HEK293 (cell line): ENCODE results near the gene APOBEC3H.
A peak's percentile ranks its signal among the peaks of the same experiment; 100 is the strongest.

Experiments
- FEZF1 ChIP-seq: fragments of 450-650 bp; formaldehyde crosslinking; IDR thresholded peaks from 2 replicates; pipeline ENCODE4 v1.5.1; 2016; ENCODE audit warnings: missing biosample characterization, missing genetic modification characterization
- GLIS1 ChIP-seq: fragments of 450-650 bp; formaldehyde crosslinking; IDR thresholded peaks from 2 replicates; pipeline ENCODE4 v1.5.1; 2016; ENCODE audit warnings: missing biosample characterization, missing genetic modification characterization
- KLF10 ChIP-seq: fragments of 450-650 bp; IDR thresholded peaks from 2 replicates; pipeline ENCODE4 v1.5.1; 2018; ENCODE audit warnings: missing biosample characterization, mild to moderate bottlenecking, missing genetic modification characterization
- KLF7 ChIP-seq: fragments of 450-650 bp; formaldehyde crosslinking; IDR thresholded peaks from 2 replicates; pipeline ENCODE4 v1.5.1; 2016; ENCODE audit warnings: missing biosample characterization, missing genetic modification characterization, borderline replicate concordance
- TCF7L2 ChIP-seq: IDR thresholded peaks from 2 replicates; pipeline ENCODE4 v1.6.1; 2011; ENCODE audit warnings: low read depth, mild to moderate bottlenecking, inconsistent platforms, low read length, moderate library complexity, borderline replicate concordance
- YY1 ChIP-seq: fragments of 450-650 bp; formaldehyde crosslinking; IDR thresholded peaks from 2 replicates; pipeline ENCODE4 v1.5.1; 2018; ENCODE audit warnings: missing biosample characterization, missing genetic modification characterization
- YY2 ChIP-seq: fragments of 450-650 bp; formaldehyde crosslinking; IDR thresholded peaks from 2 replicates; pipeline ENCODE4 v1.5.1; 2016; ENCODE audit warnings: missing biosample characterization, missing genetic modification characterization
- ZBTB8A ChIP-seq: fragments of 450-650 bp; formaldehyde crosslinking; IDR thresholded peaks from 2 replicates; pipeline ENCODE4 v1.5.1; 2016; ENCODE audit warnings: missing biosample characterization, missing genetic modification characterization
- ZEB2 ChIP-seq: fragments of 450-650 bp; formaldehyde crosslinking; IDR thresholded peaks from 2 replicates; pipeline ENCODE4 v1.5.1; 2016; ENCODE audit warnings: missing biosample characterization, missing genetic modification characterization
- ZFP3 ChIP-seq: fragments of 450-650 bp; formaldehyde crosslinking; IDR thresholded peaks from 2 replicates; pipeline ENCODE4 v1.5.1; 2016; ENCODE audit warnings: low read depth, missing biosample characterization, missing genetic modification characterization
- ZFP37 ChIP-seq: fragments of 450-650 bp; formaldehyde crosslinking; IDR thresholded peaks from 2 replicates; pipeline ENCODE4 v1.5.1; 2016; ENCODE audit warnings: missing biosample characterization, missing genetic modification characterization
- ZFP41 ChIP-seq: fragments of 450-650 bp; formaldehyde crosslinking; IDR thresholded peaks from 2 replicates; pipeline ENCODE4 v1.5.1; 2016; ENCODE audit warnings: missing biosample characterization, missing genetic modification characterization, borderline replicate concordance
- ZNF175 ChIP-seq: fragments of 450-650 bp; formaldehyde crosslinking; IDR thresholded peaks from 2 replicates; pipeline ENCODE4 v1.5.1; 2016; ENCODE audit warnings: missing biosample characterization, missing genetic modification characterization
- ZNF266 ChIP-seq: fragments of 450-650 bp; formaldehyde crosslinking; IDR thresholded peaks from 2 replicates; pipeline ENCODE4 v1.5.1; 2016; ENCODE audit warnings: missing biosample characterization, missing genetic modification characterization, low read depth
- ZNF292 ChIP-seq: fragments of 450-650 bp; formaldehyde crosslinking; IDR thresholded peaks from 2 replicates; pipeline ENCODE4 v1.5.1; 2016; ENCODE audit warnings: low read depth, missing biosample characterization, missing genetic modification characterization, borderline replicate concordance
- ZNF416 ChIP-seq: fragments of 450-650 bp; formaldehyde crosslinking; IDR thresholded peaks from 2 replicates; pipeline ENCODE4 v1.5.1; 2016; ENCODE audit warnings: missing biosample characterization, missing genetic modification characterization
- ZNF433 ChIP-seq: fragments of 450-650 bp; formaldehyde crosslinking; IDR thresholded peaks from 2 replicates; pipeline ENCODE4 v1.5.1; 2016; ENCODE audit warnings: missing biosample characterization, missing genetic modification characterization, low read depth
- ZNF473 ChIP-seq: fragments of 450-650 bp; formaldehyde crosslinking; IDR thresholded peaks from 2 replicates; pipeline ENCODE4 v1.5.1; 2017; ENCODE audit warnings: missing biosample characterization, missing genetic modification characterization
- ZNF521 ChIP-seq: fragments of 450-650 bp; formaldehyde crosslinking; IDR thresholded peaks from 2 replicates; pipeline ENCODE4 v1.5.1; 2017; ENCODE audit warnings: missing biosample characterization, mild to moderate bottlenecking, missing genetic modification characterization
- ZNF549 ChIP-seq: fragments of 450-650 bp; IDR thresholded peaks from 2 replicates; pipeline ENCODE4 v1.5.1; 2018; ENCODE audit warnings: missing biosample characterization, missing genetic modification characterization, mild to moderate bottlenecking, inconsistent platforms, moderate library complexity
- ZNF555 ChIP-seq: fragments of 450-650 bp; formaldehyde crosslinking; conservative IDR thresholded peaks from 2 replicates; pipeline ENCODE4 v1.5.1; 2017; ENCODE audit warnings: missing biosample characterization, mild to moderate bottlenecking, missing genetic modification characterization, inconsistent platforms
- ZNF596 ChIP-seq: fragments of 450-650 bp; IDR thresholded peaks from 2 replicates; pipeline ENCODE4 v1.5.0; 2018; ENCODE audit warnings: missing biosample characterization, mild to moderate bottlenecking, missing genetic modification characterization, moderate library complexity
- ZNF600 ChIP-seq: fragments of 450-650 bp; formaldehyde crosslinking; IDR thresholded peaks from 2 replicates; pipeline ENCODE4 v1.5.1; 2016; ENCODE audit warnings: missing biosample characterization, missing genetic modification characterization
- ZNF624 ChIP-seq: fragments of 450-650 bp; formaldehyde crosslinking; IDR thresholded peaks from 2 replicates; pipeline ENCODE4 v1.5.1; 2017; ENCODE audit warnings: missing biosample characterization, missing genetic modification characterization
- ZNF658 ChIP-seq: fragments of 450-650 bp; formaldehyde crosslinking; IDR thresholded peaks from 2 replicates; pipeline ENCODE4; 2016; ENCODE audit warnings: missing biosample characterization, missing genetic modification characterization
- ZNF701 ChIP-seq: fragments of 450-650 bp; formaldehyde crosslinking; IDR thresholded peaks from 2 replicates; pipeline ENCODE4 v1.5.1; 2016; ENCODE audit warnings: missing biosample characterization, missing genetic modification characterization
- ZNF776 ChIP-seq: fragments of 450-650 bp; formaldehyde crosslinking; IDR thresholded peaks from 2 replicates; pipeline ENCODE4 v1.5.0; 2017; ENCODE audit warnings: missing biosample characterization, missing genetic modification characterization, borderline replicate concordance
- ZNF785 ChIP-seq: fragments of 450-650 bp; formaldehyde crosslinking; IDR thresholded peaks from 2 replicates; pipeline ENCODE4 v1.5.1; 2016; ENCODE audit warnings: missing biosample characterization, missing genetic modification characterization
- ZSCAN30 ChIP-seq: fragments of 450-650 bp; IDR thresholded peaks from 2 replicates; pipeline ENCODE4 v1.5.1; 2018; ENCODE audit warnings: missing biosample characterization, mild to moderate bottlenecking, missing genetic modification characterization, moderate library complexity
- TF ChIP-seq, protein P1 (sequence below): fragments of 450-650 bp; formaldehyde crosslinking; IDR thresholded peaks from 2 replicates; pipeline ENCODE4; 2016; ENCODE audit warnings: missing biosample characterization, missing genetic modification characterization
- TF ChIP-seq, protein P2 (sequence below): fragments of 450-650 bp; formaldehyde crosslinking; IDR thresholded peaks from 2 replicates; pipeline ENCODE4 v1.5.1; 2016; ENCODE audit warnings: missing biosample characterization, missing genetic modification characterization
- TF ChIP-seq, protein P3 (sequence below): fragments of 450-650 bp; formaldehyde crosslinking; IDR thresholded peaks from 2 replicates; pipeline ENCODE4 v1.5.1; 2016; ENCODE audit warnings: missing biosample characterization, missing genetic modification characterization
- TF ChIP-seq, protein P4 (sequence below): fragments of 450-650 bp; formaldehyde crosslinking; IDR thresholded peaks from 2 replicates; pipeline ENCODE4 v1.5.1; 2016; ENCODE audit warnings: missing biosample characterization, missing genetic modification characterization
- TF ChIP-seq, protein P5 (sequence below): fragments of 450-650 bp; IDR thresholded peaks from 2 replicates; pipeline ENCODE4 v1.5.1; 2018; ENCODE audit warnings: missing biosample characterization, missing genetic modification characterization

The APOBEC3H gene

DNA sequence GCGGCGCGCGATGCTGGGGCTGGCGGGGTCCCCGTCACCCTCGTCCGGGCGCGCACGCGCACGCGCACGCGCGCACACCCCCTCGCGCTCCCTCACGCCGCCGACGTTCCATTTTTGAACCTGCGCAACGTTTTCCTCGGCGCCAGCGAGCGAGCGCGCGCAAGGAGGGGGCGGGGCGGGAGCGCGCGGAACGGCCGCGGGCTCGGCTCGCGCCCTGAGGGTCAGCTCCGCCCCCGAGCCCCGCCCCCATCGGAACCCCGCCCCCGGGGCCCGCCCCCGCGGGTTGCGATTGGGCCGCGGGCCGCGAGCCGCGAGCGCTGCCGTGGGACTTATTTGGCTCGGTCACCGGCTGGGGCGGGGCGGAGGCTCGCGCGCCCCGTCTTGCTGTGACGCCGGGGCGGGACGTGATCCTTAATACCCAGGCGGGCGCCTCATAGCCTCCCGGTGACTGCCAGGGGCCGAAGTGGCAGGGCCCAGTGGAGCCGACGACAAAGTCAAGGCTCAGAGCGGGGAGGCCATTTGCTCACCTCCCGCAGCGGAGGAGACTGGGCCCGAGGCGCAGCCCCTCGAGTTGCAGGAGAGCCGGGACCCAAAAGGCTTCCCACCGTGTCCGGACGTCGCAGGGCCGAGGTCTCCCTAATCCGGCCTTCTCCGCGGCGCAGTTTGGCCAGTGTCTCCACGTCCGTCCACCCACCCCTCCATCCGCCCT is 55.6 kb downstream of the APOBEC3H start, which contains the start of gene CBX7 (continued):
- TF ChIP-seq ZNF292 (tag by site-specific recombination) (no peak), ZNF555 (no peak), ZNF266 (tag by site-specific recombination) (no peak), ZNF600 (no peak), ZFP3 (tag by site-specific recombination) (no peak), ZNF596 (tag by site-specific recombination) (no peak), TCF7L2 (no peak), GLIS1 (tag by site-specific recombination) (peak; percentile 72), YY2 (tag by site-specific recombination) (no peak), ZFP37 (no peak; the same call in 1 of the 2 replicates), ZFP41 (tag by site-specific recombination) (no peak), ZNF175 (tag by site-specific recombination) (no peak), KLF7 (no peak), ZNF785 (tag by site-specific recombination) (no peak), ZNF776 (no peak), KLF10 (peak; percentile 91), ZNF701 (tag by site-specific recombination) (no peak), ZNF416 (tag by site-specific recombination) (no peak), ZSCAN30 (tag by site-specific recombination) (0 out of 2 replicates have a peak, but pooled peaks have one; percentile 22), ZNF624 (tag by site-specific recombination) (no peak), ZNF658 (tag by site-specific recombination) (no peak), ZNF433 (tag by site-specific recombination) (no peak), ZNF549 (tag by site-specific recombination) (no peak), ZNF473 (no peak), FEZF1 (tag by site-specific recombination) (no peak), YY1 (tag by site-specific recombination) (peak; percentile 28; the same call in 1 of the 2 replicates), ZEB2 (tag by site-specific recombination) (peak; percentile 52; the same call in 1 of the 2 replicates), ZNF521 (tag by site-specific recombination) (no peak), ZBTB8A (tag by site-specific recombination) (peak; percentile 78)
- TF ChIP-seq, protein P1, sequence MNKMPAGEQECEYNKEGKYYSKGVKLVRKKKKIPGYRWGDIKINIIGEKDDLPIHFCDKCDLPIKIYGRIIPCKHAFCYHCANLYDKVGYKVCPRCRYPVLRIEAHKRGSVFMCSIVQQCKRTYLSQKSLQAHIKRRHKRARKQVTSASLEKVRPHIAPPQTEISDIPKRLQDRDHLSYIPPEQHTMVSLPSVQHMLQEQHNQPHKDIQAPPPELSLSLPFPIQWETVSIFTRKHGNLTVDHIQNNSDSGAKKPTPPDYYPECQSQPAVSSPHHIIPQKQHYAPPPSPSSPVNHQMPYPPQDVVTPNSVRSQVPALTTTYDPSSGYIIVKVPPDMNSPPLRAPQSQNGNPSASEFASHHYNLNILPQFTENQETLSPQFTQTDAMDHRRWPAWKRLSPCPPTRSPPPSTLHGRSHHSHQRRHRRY = no peak
- TF ChIP-seq, protein P2, sequence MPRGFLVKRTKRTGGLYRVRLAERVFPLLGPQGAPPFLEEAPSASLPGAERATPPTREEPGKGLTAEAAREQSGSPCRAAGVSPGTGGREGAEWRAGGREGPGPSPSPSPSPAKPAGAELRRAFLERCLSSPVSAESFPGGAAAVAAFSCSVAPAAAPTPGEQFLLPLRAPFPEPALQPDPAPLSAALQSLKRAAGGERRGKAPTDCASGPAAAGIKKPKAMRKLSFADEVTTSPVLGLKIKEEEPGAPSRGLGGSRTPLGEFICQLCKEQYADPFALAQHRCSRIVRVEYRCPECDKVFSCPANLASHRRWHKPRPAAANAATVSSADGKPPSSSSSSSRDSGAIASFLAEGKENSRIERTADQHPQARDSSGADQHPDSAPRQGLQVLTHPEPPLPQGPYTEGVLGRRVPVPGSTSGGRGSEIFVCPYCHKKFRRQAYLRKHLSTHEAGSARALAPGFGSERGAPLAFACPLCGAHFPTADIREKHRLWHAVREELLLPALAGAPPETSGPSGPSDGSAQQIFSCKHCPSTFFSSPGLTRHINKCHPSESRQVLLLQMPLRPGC (tag by site-specific recombination) = no peak
- TF ChIP-seq, protein P3, sequence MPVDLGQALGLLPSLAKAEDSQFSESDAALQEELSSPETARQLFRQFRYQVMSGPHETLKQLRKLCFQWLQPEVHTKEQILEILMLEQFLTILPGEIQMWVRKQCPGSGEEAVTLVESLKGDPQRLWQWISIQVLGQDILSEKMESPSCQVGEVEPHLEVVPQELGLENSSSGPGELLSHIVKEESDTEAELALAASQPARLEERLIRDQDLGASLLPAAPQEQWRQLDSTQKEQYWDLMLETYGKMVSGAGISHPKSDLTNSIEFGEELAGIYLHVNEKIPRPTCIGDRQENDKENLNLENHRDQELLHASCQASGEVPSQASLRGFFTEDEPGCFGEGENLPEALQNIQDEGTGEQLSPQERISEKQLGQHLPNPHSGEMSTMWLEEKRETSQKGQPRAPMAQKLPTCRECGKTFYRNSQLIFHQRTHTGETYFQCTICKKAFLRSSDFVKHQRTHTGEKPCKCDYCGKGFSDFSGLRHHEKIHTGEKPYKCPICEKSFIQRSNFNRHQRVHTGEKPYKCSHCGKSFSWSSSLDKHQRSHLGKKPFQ (tag by site-specific recombination) = no peak
- TF ChIP-seq, protein P4, sequence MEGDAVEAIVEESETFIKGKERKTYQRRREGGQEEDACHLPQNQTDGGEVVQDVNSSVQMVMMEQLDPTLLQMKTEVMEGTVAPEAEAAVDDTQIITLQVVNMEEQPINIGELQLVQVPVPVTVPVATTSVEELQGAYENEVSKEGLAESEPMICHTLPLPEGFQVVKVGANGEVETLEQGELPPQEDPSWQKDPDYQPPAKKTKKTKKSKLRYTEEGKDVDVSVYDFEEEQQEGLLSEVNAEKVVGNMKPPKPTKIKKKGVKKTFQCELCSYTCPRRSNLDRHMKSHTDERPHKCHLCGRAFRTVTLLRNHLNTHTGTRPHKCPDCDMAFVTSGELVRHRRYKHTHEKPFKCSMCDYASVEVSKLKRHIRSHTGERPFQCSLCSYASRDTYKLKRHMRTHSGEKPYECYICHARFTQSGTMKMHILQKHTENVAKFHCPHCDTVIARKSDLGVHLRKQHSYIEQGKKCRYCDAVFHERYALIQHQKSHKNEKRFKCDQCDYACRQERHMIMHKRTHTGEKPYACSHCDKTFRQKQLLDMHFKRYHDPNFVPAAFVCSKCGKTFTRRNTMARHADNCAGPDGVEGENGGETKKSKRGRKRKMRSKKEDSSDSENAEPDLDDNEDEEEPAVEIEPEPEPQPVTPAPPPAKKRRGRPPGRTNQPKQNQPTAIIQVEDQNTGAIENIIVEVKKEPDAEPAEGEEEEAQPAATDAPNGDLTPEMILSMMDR (tag by site-specific recombination) = no peak
- TF ChIP-seq, protein P5, sequence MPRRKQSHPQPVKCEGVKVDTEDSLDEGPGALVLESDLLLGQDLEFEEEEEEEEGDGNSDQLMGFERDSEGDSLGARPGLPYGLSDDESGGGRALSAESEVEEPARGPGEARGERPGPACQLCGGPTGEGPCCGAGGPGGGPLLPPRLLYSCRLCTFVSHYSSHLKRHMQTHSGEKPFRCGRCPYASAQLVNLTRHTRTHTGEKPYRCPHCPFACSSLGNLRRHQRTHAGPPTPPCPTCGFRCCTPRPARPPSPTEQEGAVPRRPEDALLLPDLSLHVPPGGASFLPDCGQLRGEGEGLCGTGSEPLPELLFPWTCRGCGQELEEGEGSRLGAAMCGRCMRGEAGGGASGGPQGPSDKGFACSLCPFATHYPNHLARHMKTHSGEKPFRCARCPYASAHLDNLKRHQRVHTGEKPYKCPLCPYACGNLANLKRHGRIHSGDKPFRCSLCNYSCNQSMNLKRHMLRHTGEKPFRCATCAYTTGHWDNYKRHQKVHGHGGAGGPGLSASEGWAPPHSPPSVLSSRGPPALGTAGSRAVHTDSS (tag by site-specific recombination) = no peak
